ENCODE measurements around the gene POLR2H.

POLR2H gene

GRCh38 chr3:184361532-184361931 is at the start of gene POLR2H, which contains the start of gene CLCN2:
Gene POLR2H, plus strand, starts transcription at chr3:184361710. Its CDS starts 1,783 bp downstream, at chr3:184363493.
Gene CLCN2, minus strand, starts transcription at chr3:184361605. Its CDS starts 126 bp downstream, at chr3:184361479.
- ATAC-seq, result peak; percentile 31
- Mint-ChIP-seq H3K9me3 (no peaks in the 10 kb centered on the region), H3K4me3 (peak within 1 kb of the TSS; percentile 95 to 98), H3K27me3 (no peaks in the 10 kb centered on the region), H3K27ac (peak within 1 kb of the TSS; percentile 89 to 90), H3K4me1 (peaks cover 46% of the 10 kb centered on the region)
- DNase-seq, result peak; percentile 65 to 69

GRCh38 chr3:184314363-184314699 is 47.2 kb upstream of the POLR2H start, which contains the start of gene EIF4G1:
Gene EIF4G1, plus strand, starts transcription at chr3:184314606. Its CDS starts 1,191 bp downstream, at chr3:184315797.
- DNase-seq (peak; percentile 90 to 91), ATAC-seq (peak; percentile 89)
- Mint-ChIP-seq H3K9me3 (no peaks in the 10 kb centered on the region), H3K4me1 (peaks cover 36% of the 10 kb centered on the region), H3K4me3 (peak within 1 kb of the TSS; percentile 74 to 89), H3K27me3 (no peaks in the 10 kb centered on the region), H3K27ac (peak within 1 kb of the TSS; percentile 94 to 95)

GRCh38 chr3:184314700-184315542 is 46.6 kb upstream of the POLR2H start:
- no peaks in the 10 kb centered on the region for H3K9me3 Mint-ChIP-seq
- ATAC-seq (peak; percentile 67), DNase-seq (peak; percentile 55 to 62)
- peaks cover 42% of the 10 kb centered on the region for H3K4me1 Mint-ChIP-seq
- peak overlapping the region; percentile 94 to 95 for H3K27ac Mint-ChIP-seq
- no peaks in the 10 kb centered on the region for H3K27me3 Mint-ChIP-seq
- peak overlapping the region; percentile 74 to 89 for H3K4me3 Mint-ChIP-seq

GRCh38 chr3:184315543-184315867 is 46.0 kb upstream of the POLR2H start:
- DNase-seq (no peak), ATAC-seq (peak; percentile 10)
- Mint-ChIP-seq H3K4me1 (peaks cover 42% of the 10 kb centered on the region), H3K27ac (peak overlapping the region; percentile 71 to 94), H3K27me3 (no peaks in the 10 kb centered on the region), H3K4me3 (peak overlapping the region; percentile 67 to 78), H3K9me3 (no peaks in the 10 kb centered on the region)

- Mint-ChIP-seq H3K27ac (peak overlapping the region; percentile 71 to 94), H3K4me3 (peak overlapping the region; percentile 67 to 78), H3K9me3 (no peaks in the 10 kb centered on the region), H3K27me3 (no peaks in the 10 kb centered on the region), H3K4me1 (peaks cover 42% of the 10 kb centered on the region)
- DNase-seq (no peak), ATAC-seq (peak; percentile 2)
These were observed 45.4 kb upstream of the POLR2H start for GRCh38 chr3:184315871-184316661.

DNA sequence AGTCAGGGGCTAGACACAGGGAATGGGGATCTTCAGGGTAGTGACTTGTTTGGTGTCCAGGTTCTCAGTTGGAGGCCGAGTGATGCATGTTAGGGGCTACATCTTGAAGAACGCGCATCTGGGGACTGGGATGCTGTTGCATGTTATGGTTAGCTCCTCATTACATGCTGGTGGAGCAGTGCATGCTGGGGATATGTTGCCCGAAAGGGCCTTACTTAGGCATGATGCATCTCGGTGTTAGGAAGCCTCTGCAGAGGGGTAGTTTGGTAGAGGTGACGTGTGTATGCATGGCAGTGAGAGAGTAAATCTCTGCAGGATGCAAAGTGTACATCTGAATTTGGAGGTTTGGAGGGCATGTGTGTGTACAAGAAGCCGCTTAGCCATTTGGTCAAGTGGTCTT is 44.7 kb upstream of the POLR2H start:
- Mint-ChIP-seq H3K4me3 (peak overlapping the region; percentile 67 to 78), H3K27me3 (no peaks in the 10 kb centered on the region), H3K9me3 (no peaks in the 10 kb centered on the region), H3K27ac (peak overlapping the region; percentile 71 to 90), H3K4me1 (peaks cover 47% of the 10 kb centered on the region)
- ATAC-seq (no peak), DNase-seq (no peak)

- DNase-seq, result no peak
- H3K4me3 Mint-ChIP-seq, result peak overlapping the region; percentile 55 to 78
- no peak for ATAC-seq
- peaks cover 51% of the 10 kb centered on the region for H3K4me1 Mint-ChIP-seq
- no peaks in the 10 kb centered on the region for H3K27me3 Mint-ChIP-seq
- H3K27ac Mint-ChIP-seq, result peak overlapping the region; percentile 24 to 86
- H3K9me3 Mint-ChIP-seq, result no peaks in the 10 kb centered on the region
These were observed 44.3 kb upstream of the POLR2H start for GRCh38 chr3:184317201-184317600.

DNA sequence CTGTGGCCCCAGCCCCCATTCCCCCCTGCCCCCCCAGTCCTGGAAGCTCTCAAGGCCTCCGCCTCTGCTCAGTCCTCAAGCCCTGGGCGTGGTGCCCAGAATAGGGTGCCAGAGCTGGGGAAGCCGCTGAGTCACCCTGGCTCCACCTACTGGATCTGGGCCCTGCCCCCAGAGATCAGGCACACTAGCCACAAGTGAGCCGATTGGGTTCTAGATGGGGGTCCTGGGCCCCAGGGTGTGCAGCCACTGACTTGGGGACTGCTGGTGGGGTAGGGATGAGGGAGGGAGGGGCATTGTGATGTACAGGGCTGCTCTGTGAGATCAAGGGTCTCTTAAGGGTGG is 41.4 kb upstream of the POLR2H start:
- DNase-seq (peak in 1 of 2 donors; percentile 30), ATAC-seq (peak; percentile 57)
- peak overlapping the region; percentile 43 to 55 for H3K27ac Mint-ChIP-seq
- H3K9me3 Mint-ChIP-seq, result no peaks in the 10 kb centered on the region
- H3K27me3 Mint-ChIP-seq, result no peaks in the 10 kb centered on the region
- H3K4me3 Mint-ChIP-seq, result no peak overlapping the region
- H3K4me1 Mint-ChIP-seq, result peaks cover 77% of the 10 kb centered on the region

GRCh38 chr3:184321666-184322065 is 39.8 kb upstream of the POLR2H start:
- H3K27ac Mint-ChIP-seq, result peak overlapping the region; percentile 63 to 81
- no peaks in the 10 kb centered on the region for H3K9me3 Mint-ChIP-seq
- no peak for ATAC-seq
- DNase-seq, result no peak
- H3K4me3 Mint-ChIP-seq, result no peak overlapping the region
- peaks cover 77% of the 10 kb centered on the region for H3K4me1 Mint-ChIP-seq
- H3K27me3 Mint-ChIP-seq, result no peaks in the 10 kb centered on the region

DNA sequence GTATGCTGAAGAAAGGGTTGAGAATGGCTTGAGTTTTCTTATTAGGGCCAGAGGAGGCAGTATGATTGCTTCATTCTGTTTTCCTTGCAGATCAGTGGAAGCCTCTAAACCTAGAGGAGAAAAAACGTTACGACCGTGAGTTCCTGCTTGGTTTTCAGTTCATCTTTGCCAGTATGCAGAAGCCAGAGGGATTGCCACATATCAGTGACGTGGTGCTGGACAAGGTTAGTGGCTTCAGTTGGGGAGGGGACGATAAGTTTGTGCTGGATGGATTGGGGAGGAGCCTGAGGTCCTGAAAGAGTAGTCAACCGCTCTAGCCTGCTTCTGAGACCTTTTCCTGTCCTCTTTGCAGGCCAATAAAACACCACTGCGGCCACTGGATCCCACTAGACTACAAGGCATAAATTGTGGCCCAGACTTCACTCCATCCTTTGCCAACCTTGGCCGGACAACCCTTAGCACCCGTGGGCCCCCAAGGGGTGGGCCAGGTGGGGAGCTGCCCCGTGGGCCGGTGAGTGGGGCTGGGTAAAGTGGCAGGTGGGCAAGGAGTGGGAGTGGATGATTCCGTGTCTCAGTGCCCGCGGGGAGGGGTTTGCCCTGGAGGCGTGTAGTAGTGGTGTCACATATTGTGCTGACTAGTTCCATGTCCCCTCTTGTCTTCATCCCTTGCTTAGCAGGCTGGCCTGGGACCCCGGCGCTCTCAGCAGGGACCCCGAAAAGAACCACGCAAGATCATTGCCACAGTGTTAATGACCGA is 38.6 kb upstream of the POLR2H start:
- DNase-seq, result no peak
- no peaks in the 10 kb centered on the region for H3K9me3 Mint-ChIP-seq
- ATAC-seq, result no peak
- peak overlapping the region in 1 of 2 donors; percentile 93 for H3K27ac Mint-ChIP-seq
- no peaks in the 10 kb centered on the region for H3K27me3 Mint-ChIP-seq
- H3K4me3 Mint-ChIP-seq, result no peak overlapping the region
- peaks cover 77% of the 10 kb centered on the region for H3K4me1 Mint-ChIP-seq

GRCh38 chr3:184323696-184324095 is 37.8 kb upstream of the POLR2H start:
- peak overlapping the region in 1 of 2 donors; percentile 93 for H3K27ac Mint-ChIP-seq
- H3K4me3 Mint-ChIP-seq, result no peak overlapping the region
- peaks cover 77% of the 10 kb centered on the region for H3K4me1 Mint-ChIP-seq
- H3K27me3 Mint-ChIP-seq, result no peaks in the 10 kb centered on the region
- ATAC-seq, result no peak
- H3K9me3 Mint-ChIP-seq, result no peaks in the 10 kb centered on the region
- DNase-seq, result no peak

GRCh38 chr3:184325269-184325668 is 36.2 kb upstream of the POLR2H start:
- no peak for DNase-seq
- Mint-ChIP-seq H3K4me1 (peaks cover 77% of the 10 kb centered on the region), H3K27ac (peak overlapping the region; percentile 30 to 66), H3K4me3 (no peak overlapping the region), H3K9me3 (no peaks in the 10 kb centered on the region), H3K27me3 (no peaks in the 10 kb centered on the region)
- no peak for ATAC-seq

DNA sequence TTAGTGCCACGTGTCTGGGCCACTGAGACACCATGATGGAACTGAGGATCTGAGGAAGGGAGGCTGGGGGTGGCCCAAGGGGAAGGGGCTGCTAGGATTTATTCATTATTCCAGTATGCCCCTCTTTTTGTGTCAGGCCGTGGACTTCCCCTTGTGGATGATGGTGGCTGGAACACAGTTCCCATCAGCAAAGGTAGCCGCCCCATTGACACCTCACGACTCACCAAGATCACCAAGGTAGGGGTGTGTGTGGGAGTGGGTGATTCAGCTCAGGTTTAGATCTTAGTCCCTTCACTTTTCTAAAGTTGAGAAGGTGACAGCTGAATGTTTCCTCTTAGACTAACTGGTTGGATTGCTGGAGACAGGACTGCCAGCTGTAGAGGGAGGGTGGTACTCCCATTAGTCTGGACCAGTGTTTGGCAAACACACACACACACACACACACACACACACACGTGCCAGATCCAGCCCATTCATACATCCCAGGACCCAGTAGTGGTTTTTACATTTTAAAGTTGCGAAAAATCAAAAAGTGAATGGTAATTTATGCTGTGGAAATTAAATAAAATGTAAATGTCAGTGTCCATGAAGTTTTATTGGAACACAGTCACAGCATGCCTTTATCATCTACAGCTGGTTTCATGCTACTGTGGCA is 35.7 kb upstream of the POLR2H start:
- no peak overlapping the region for H3K4me3 Mint-ChIP-seq
- DNase-seq (no peak), ATAC-seq (peak; percentile 70)
- H3K4me1 Mint-ChIP-seq, result peaks cover 78% of the 10 kb centered on the region
- no peaks in the 10 kb centered on the region for H3K27me3 Mint-ChIP-seq
- no peaks in the 10 kb centered on the region for H3K9me3 Mint-ChIP-seq
- H3K27ac Mint-ChIP-seq, result peak overlapping the region in 1 of 2 donors; percentile 66

DNA sequence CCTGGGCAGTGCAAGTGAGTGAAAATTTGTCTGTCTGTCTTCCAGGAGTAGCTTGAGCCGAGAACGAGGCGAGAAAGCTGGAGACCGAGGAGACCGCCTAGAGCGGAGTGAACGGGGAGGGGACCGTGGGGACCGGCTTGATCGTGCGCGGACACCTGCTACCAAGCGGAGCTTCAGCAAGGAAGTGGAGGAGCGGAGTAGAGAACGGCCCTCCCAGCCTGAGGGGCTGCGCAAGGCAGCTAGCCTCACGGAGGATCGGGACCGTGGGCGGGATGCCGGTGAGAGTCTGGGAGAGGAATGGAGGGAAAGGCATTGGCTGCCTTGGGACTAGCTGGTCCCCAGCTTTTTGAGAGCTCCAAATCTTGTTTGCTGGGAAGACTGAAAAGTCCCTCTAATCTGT is 34.3 kb upstream of the POLR2H start:
- no peaks in the 10 kb centered on the region for H3K9me3 Mint-ChIP-seq
- H3K4me1 Mint-ChIP-seq, result peaks cover 83% of the 10 kb centered on the region
- no peak overlapping the region for H3K4me3 Mint-ChIP-seq
- ATAC-seq (no peak), DNase-seq (no peak)
- H3K27ac Mint-ChIP-seq, result peak overlapping the region in 1 of 2 donors; percentile 68
- no peaks in the 10 kb centered on the region for H3K27me3 Mint-ChIP-seq

DNA sequence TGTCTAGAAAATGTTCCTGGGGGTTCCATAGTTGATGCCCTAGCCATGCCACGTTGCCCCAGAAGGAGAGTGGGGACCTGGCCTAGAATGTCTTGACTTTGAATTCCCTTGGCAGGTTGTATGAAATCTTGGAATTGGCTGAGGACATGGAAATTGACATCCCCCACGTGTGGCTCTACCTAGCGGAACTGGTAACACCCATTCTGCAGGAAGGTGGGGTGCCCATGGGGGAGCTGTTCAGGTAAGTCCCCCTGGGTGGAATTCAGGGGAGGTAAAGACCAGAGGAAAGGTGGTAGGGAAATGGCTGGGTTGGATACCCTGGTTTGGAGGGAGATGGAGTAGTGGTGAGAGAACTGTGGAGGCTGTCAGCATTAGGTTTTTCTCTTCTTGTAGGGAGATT is 33.0 kb upstream of the POLR2H start:
- H3K27ac Mint-ChIP-seq, result no peak overlapping the region
- no peaks in the 10 kb centered on the region for H3K27me3 Mint-ChIP-seq
- peaks cover 85% of the 10 kb centered on the region for H3K4me1 Mint-ChIP-seq
- no peaks in the 10 kb centered on the region for H3K9me3 Mint-ChIP-seq
- no peak overlapping the region for H3K4me3 Mint-ChIP-seq
- no peak for ATAC-seq
- DNase-seq, result no peak
